Endothelial cell (in vitro differentiated cells): Measurements from ENCODE around the gene PTTG1IP. TPM values are rescaled to one million over a fixed set of nuclear protein-coding genes. Genes with fewer than 3 reads are reported as not detected.

Experiments
- DNase-seq: peaks from one replicate; pipeline ENCODE4 v3.0.0; 2021; ENCODE audit warnings: low spot score
- H3K27ac Mint-ChIP-seq: one replicate; pipeline ENCODE4 v1.8.0; 2021; ENCODE audit warnings: mixed read lengths, inconsistent platforms; ENCODE audit not compliant: unreplicated experiment
- H3K27me3 Mint-ChIP-seq: one replicate; pipeline ENCODE4 v1.8.0; 2021; ENCODE audit warnings: mild to moderate bottlenecking, moderate library complexity, mixed read lengths, inconsistent platforms; ENCODE audit not compliant: unreplicated experiment
- H3K36me3 Mint-ChIP-seq: one replicate; pipeline ENCODE4 v1.8.0; 2021; ENCODE audit warnings: mild to moderate bottlenecking, low read depth, mixed read lengths, inconsistent platforms; ENCODE audit not compliant: unreplicated experiment
- H3K4me1 Mint-ChIP-seq: one replicate; pipeline ENCODE4 v1.8.0; 2021; ENCODE audit warnings: mild to moderate bottlenecking, mixed read lengths, inconsistent platforms; ENCODE audit not compliant: unreplicated experiment
- H3K4me3 Mint-ChIP-seq: one replicate; pipeline ENCODE4 v1.8.0; 2021; ENCODE audit warnings: mild to moderate bottlenecking, mixed read lengths, inconsistent platforms; ENCODE audit not compliant: unreplicated experiment
- H3K9me3 Mint-ChIP-seq: one replicate; pipeline ENCODE4 v1.8.0; 2021; ENCODE audit warnings: mixed read lengths, inconsistent platforms; ENCODE audit not compliant: unreplicated experiment
- CTCF ChIP-seq: fragments of 200-600 bp; sonication (generic); IDR thresholded peaks from one replicate; pipeline ENCODE4 v1.5.0; 2021; ENCODE audit warnings: antibody characterized with exemption; ENCODE audit not compliant: unreplicated experiment
- total RNA-seq: library from RNA; stranded (reverse); fragmentation: NEBNext Ultra II Directional; extraction: Animal tissue kit (Norgen Biotek cat#: 25700); gene quantifications from one replicate; pipeline ENCODE4 v1.2.1, GENCODE V29; 2021; ENCODE audit not compliant: unreplicated experiment

PTTG1IP gene
- total RNA-seq, 1 donor from 2014 or later, result 223 TPM

- Mint-ChIP-seq H3K4me1 (no peaks in the 10 kb centered on the region), H3K27ac (no peak overlapping the region), H3K27me3 (peaks cover 3% of the 10 kb centered on the region), H3K36me3 (peaks cover under 1% of the 10 kb centered on the region), H3K4me3 (no peak overlapping the region), H3K9me3 (no peaks in the 10 kb centered on the region)
- DNase-seq, result no peak
- no peak for TF ChIP-seq CTCF
Measured at GRCh38 chr21:44897326-44898010, 24.0 kb upstream of the PTTG1IP start.

- Mint-ChIP-seq H3K9me3 (no peaks in the 10 kb centered on the region), H3K4me3 (no peak overlapping the region), H3K27ac (no peak overlapping the region), H3K4me1 (no peaks in the 10 kb centered on the region), H3K36me3 (no peaks in the 10 kb centered on the region), H3K27me3 (peaks cover 3% of the 10 kb centered on the region)
- TF ChIP-seq CTCF, result no peak
- no peak for DNase-seq
Measured at GRCh38 chr21:44896561-44897286, 23.2 kb upstream of the PTTG1IP start.

- no peak for TF ChIP-seq CTCF
- Mint-ChIP-seq H3K27ac (no peak overlapping the region), H3K27me3 (peaks cover 3% of the 10 kb centered on the region), H3K9me3 (no peaks in the 10 kb centered on the region), H3K4me1 (no peaks in the 10 kb centered on the region), H3K36me3 (no peaks in the 10 kb centered on the region), H3K4me3 (no peak overlapping the region)
- no peak for DNase-seq
Measured at GRCh38 chr21:44895859-44896258, 22.4 kb upstream of the PTTG1IP start.

- H3K4me1 Mint-ChIP-seq, result no peaks in the 10 kb centered on the region
- no peaks in the 10 kb centered on the region for H3K9me3 Mint-ChIP-seq
- no peak for DNase-seq
- TF ChIP-seq CTCF, result no peak
- no peaks in the 10 kb centered on the region for H3K36me3 Mint-ChIP-seq
- H3K27me3 Mint-ChIP-seq, result peaks cover 3% of the 10 kb centered on the region
- no peak overlapping the region for H3K4me3 Mint-ChIP-seq
- no peak overlapping the region for H3K27ac Mint-ChIP-seq
Measured at GRCh38 chr21:44894687-44895302, 21.3 kb upstream of the PTTG1IP start.
